Sigmoid colon (tissue), 7 donors: ENCODE measurements around the gene AMY1B. TPM values are rescaled to one million over a fixed set of nuclear protein-coding genes. Genes with fewer than 3 reads are reported as not detected.
"Not testable (repeated sequence)": the region's sequence is repeated elsewhere in the genome, so short reads cannot be mapped to it uniquely, and the experiment has no call there.

ENCODE experiments used
- DNase-seq: peaks from one replicate; pipeline ENCODE4 v3.0.0-alpha.2; 2019
- H3K27ac ChIP-seq, 4 donors: fragments of 200-600 bp; sonication (generic); one replicate each; pipeline ENCODE4 v1.5.1; 2016 to 2019; ENCODE audit warnings: mild to moderate bottlenecking in 1 of 4
- H3K27me3 ChIP-seq, 3 donors: fragments of 200-600 bp; sonication (generic); one replicate each; pipeline ENCODE4 v1.5.1; 2019; ENCODE audit warnings: mild to moderate bottlenecking in 1 of 3
- H3K36me3 ChIP-seq, 4 donors: fragments of 200-600 bp; sonication (generic); one replicate each; pipeline ENCODE4 v1.5.1; 2016 to 2019
- H3K4me1 ChIP-seq, 4 donors: fragments of 200-600 bp; sonication (generic); one replicate each; pipeline ENCODE4 v1.5.1; 2017 to 2019
- H3K4me3 ChIP-seq, 4 donors: fragments of 200-600 bp; sonication (generic); one replicate each; pipeline ENCODE4 v1.5.1; 2017 to 2019; ENCODE audit warnings: mild to moderate bottlenecking in 2 of 4, moderate library complexity in 1 of 4
- H3K9me3 ChIP-seq, 4 donors: fragments of 200-600 bp in 3 of 4; sonication (generic) in 3 of 4; one replicate each; pipeline versions ENCODE4 v1.5.1 to v1.6.1; 2013 to 2019
- WGBS, 2 donors: extraction: QIAGEN DNeasy Blood & Tissue Kit; methylation state at CpG; one replicate each; pipeline ENCODE4 v1.1.7; 2013; 5-methylcytosine and 5-hydroxymethylcytosine counted together
- intact Hi-C: fragments of 100-400 bp; cut with DNase I; formaldehyde crosslinking; loops from one replicate; pipeline ENCODE4 v1.15.1; 2023
- polyA plus RNA-seq, 3 donors: library from polyadenylated mRNA; stranded (reverse); fragments of 200-250 nt; gene quantifications; one replicate each; pipeline ENCODE4 v1.2.3, GENCODE V29; 2013
- small RNA-seq, 3 donors: library from RNA; depleted of rRNA; stranded (forward); fragments of <200 nt; gene quantifications; one replicate each; pipeline ENCODE3, GENCODE V24; 2016
- total RNA-seq, 4 donors: library from RNA; depleted of rRNA; stranded (reverse); fragments of >200 nt; gene quantifications; one replicate each; pipeline ENCODE4 v1.1.0, GENCODE V29; 2016
- donor health status: healthy with polysubstance abuse.
- donor health status: Bipolar disorder and iron deficiency.
- donor health status: healthy.

AMY1B gene
- total and polyA plus RNA-seq, 7 donors, result not detected

- H3K27me3 ChIP-seq, H3K9me3 ChIP-seq, DNase-seq, H3K4me1 ChIP-seq, H3K27ac ChIP-seq, H3K36me3 ChIP-seq, H3K4me3 ChIP-seq, intact Hi-C loops: not testable (repeated sequence)
- no CpG with 5 or more reads among the region's 6 CpGs for WGBS, 2 donors
These were observed 41.9 kb downstream of the AMY1B start for GRCh38 chr1:103654133-103654532.

- no CpG with 5 or more reads among the region's 4 CpGs for WGBS, 2 donors
These were observed 45.1 kb downstream of the AMY1B start for GRCh38 chr1:103650889-103651288.

GRCh38 chr1:103650305-103650704, 45.7 kb downstream of the AMY1B start:
- H3K27me3 ChIP-seq, H3K36me3 ChIP-seq, H3K27ac ChIP-seq, DNase-seq, H3K4me3 ChIP-seq, H3K9me3 ChIP-seq, intact Hi-C loops, H3K4me1 ChIP-seq: not testable (repeated sequence)
- WGBS, 2 donors, result no CpG with 5 or more reads among the region's 3 CpGs

More at GRCh38 chr1:103650889-103651288, 45.1 kb downstream of the AMY1B start:
- H3K9me3 ChIP-seq, H3K27ac ChIP-seq, H3K36me3 ChIP-seq, intact Hi-C loops, H3K4me1 ChIP-seq, H3K27me3 ChIP-seq, H3K4me3 ChIP-seq, DNase-seq: not testable (repeated sequence)

- H3K27ac ChIP-seq, H3K36me3 ChIP-seq, H3K4me1 ChIP-seq, H3K27me3 ChIP-seq, H3K4me3 ChIP-seq, H3K9me3 ChIP-seq, DNase-seq, intact Hi-C loops: not testable (repeated sequence)
- no CpG with 5 or more reads among the region's 3 CpGs for WGBS, 2 donors
These were observed 52.1 kb downstream of the AMY1B start for GRCh38 chr1:103643908-103644307.

GRCh38 chr1:103641194-103641593, 54.8 kb downstream of the AMY1B start:
- H3K27ac ChIP-seq, H3K4me3 ChIP-seq, H3K27me3 ChIP-seq, intact Hi-C loops, H3K36me3 ChIP-seq, DNase-seq, H3K9me3 ChIP-seq, H3K4me1 ChIP-seq: not testable (repeated sequence)
- no CpG with 5 or more reads among the region's 3 CpGs for WGBS, 2 donors

Small RNA genes within 50 kb of the gene (small RNA-seq; reads per million reads assigned to genes)
- 0 reads per million in 3 donors for gene AC105272.1

Other genes with a start within 250 kb of the AMY1B start
- 10 to 100 TPM; 28.1 to 42.4 (median 34.9) TPM for gene RNPC3, start 170.5 kb downstream of the AMY1B start, total RNA-seq
- gene RNPC3, start 170.5 kb downstream of the AMY1B start, polyA plus RNA-seq, result 10 to 100 TPM in 1 of 3 donors, 1 to 10 TPM in 2; 6.2 to 13.8 (median 7.2) TPM
- gene AMY2B, start 124.6 kb downstream of the AMY1B start, total RNA-seq, result 10 to 100 TPM; 50.1 to 56.4 (median 52.5) TPM
- gene AMY2B, start 124.6 kb downstream of the AMY1B start, polyA plus RNA-seq, result 1 to 10 TPM in 2 of 3 donors, under 1 TPM in 1; under 0.01 to 9.8 (median 1.6) TPM
- gene AMY2A, start 78.8 kb downstream of the AMY1B start, total RNA-seq, result 1 to 10 TPM in 1 of 4 donors, not detected in 3; 8.4 TPM
- 1 to 10 TPM in 1 of 3 donors, not detected in 2; 1.8 TPM for gene AMY2A, start 78.8 kb downstream of the AMY1B start, polyA plus RNA-seq
- not detected for gene AMY1A, start 40.5 kb downstream of the AMY1B start, total RNA-seq
- gene AMY1A, start 40.5 kb downstream of the AMY1B start, polyA plus RNA-seq, result not detected
- not detected for gene AMY1C, start 53.7 kb upstream of the AMY1B start, total RNA-seq
- gene AMY1C, start 53.7 kb upstream of the AMY1B start, polyA plus RNA-seq, result not detected